ENCODE results near the gene NFX1. TPM values are rescaled to one million over a fixed set of nuclear protein-coding genes. Genes with fewer than 3 reads are reported as not detected.

The NFX1 gene
- total RNA-seq, 2 experiments from 2014 or later, result 38.9 to 40.8 TPM

GRCh38 chr9:33419708-33420303 is 129.5 kb downstream of the NFX1 start:
- Mint-ChIP-seq H3K9me3 (no peaks in the 10 kb centered on the region), H3K4me1 (peaks cover 29% of the 10 kb centered on the region), H3K27me3 (no peaks in the 10 kb centered on the region), H3K4me3 (no peak overlapping the region), H3K36me3 (no peaks in the 10 kb centered on the region), H3K27ac (no peak overlapping the region)
- no peak for DNase-seq

Other genes with a start within 250 kb of the NFX1 start
- 10 to 100 TPM; 27.0 to 28.9 TPM for gene SMU1, start 213.8 kb upstream of the NFX1 start, total RNA-seq
- 10 to 100 TPM; 33.5 to 35.0 TPM for gene B4GALT1, start 123.2 kb upstream of the NFX1 start, total RNA-seq
- gene SPINK4, start 50.3 kb upstream of the NFX1 start, total RNA-seq, result not detected
- 10 to 100 TPM; 87.2 to 90.9 TPM for gene BAG1, start 25.8 kb upstream of the NFX1 start, total RNA-seq
- 10 to 100 TPM; 73.9 to 75.4 TPM for gene CHMP5, start 25.5 kb upstream of the NFX1 start, total RNA-seq
- gene AQP7, start 112.1 kb downstream of the NFX1 start, total RNA-seq, result not detected
- 1 to 10 TPM; 2.3 to 2.9 TPM for gene AQP3, start 157.1 kb downstream of the NFX1 start, total RNA-seq
- 10 to 100 TPM; 80.8 to 82.2 TPM for gene NOL6, start 183.4 kb downstream of the NFX1 start, total RNA-seq
- under 1 TPM; 0.14 to 0.56 TPM for gene ANKRD18B, start 233.7 kb downstream of the NFX1 start, total RNA-seq